Esophagus muscularis mucosa (tissue), 4 donors: ENCODE measurements around the gene DAB2IP.

Experiments used
- EP300 ChIP-seq: sonication (generic); formaldehyde crosslinking; IDR thresholded peaks from one replicate; pipeline ENCODE4 v1.6.1; 2017; ENCODE audit warnings: antibody characterized with exemption
- POLR2A ChIP-seq: fragments of 450-650 bp; IDR thresholded peaks from one replicate; pipeline ENCODE4 v1.6.1; 2017; ENCODE audit warnings: antibody characterized with exemption, moderate library complexity, mild to moderate bottlenecking, low read depth
- POLR2AphosphoS5 ChIP-seq, 2 donors: sonication (generic); formaldehyde crosslinking; IDR thresholded peaks; one replicate each; pipeline ENCODE4 v1.6.1; 2017; ENCODE audit warnings: antibody characterized with exemption in 2 of 2
- TF ChIP-seq, protein P1 (sequence below), 3 experiments: fragments of 200-600 bp in 2 of 3; fragments of 450-650 bp in 1 of 3; sonication (generic) in 2 of 3; IDR thresholded peaks; one replicate each; pipeline ENCODE4 v1.5.1; 2017 to 2019; ENCODE audit warnings: antibody characterized with exemption in 3 of 3, mild to moderate bottlenecking in 2 of 3, moderate library complexity in 1 of 3

DNA sequence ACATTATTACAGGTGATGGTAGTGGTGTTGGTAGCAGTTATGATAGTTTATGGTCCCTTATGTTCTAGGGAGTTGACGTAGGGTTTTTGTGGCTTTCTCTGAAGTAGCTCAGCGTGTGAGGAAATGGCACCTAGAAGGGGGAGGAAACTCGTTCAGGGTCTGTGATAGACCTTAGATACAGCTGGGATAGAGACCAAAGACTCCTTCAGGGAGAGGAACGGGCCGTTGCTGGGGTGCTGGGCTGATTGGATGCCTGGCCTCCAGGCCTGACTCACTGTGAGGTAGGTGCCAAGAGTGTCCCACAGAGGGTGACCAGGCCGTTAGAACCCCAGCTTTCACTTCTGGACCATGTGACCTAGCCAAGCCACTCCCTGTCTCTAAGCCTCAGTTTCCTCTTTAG is 96.6 kb downstream of the DAB2IP start:
- TF ChIP-seq, protein P1, sequence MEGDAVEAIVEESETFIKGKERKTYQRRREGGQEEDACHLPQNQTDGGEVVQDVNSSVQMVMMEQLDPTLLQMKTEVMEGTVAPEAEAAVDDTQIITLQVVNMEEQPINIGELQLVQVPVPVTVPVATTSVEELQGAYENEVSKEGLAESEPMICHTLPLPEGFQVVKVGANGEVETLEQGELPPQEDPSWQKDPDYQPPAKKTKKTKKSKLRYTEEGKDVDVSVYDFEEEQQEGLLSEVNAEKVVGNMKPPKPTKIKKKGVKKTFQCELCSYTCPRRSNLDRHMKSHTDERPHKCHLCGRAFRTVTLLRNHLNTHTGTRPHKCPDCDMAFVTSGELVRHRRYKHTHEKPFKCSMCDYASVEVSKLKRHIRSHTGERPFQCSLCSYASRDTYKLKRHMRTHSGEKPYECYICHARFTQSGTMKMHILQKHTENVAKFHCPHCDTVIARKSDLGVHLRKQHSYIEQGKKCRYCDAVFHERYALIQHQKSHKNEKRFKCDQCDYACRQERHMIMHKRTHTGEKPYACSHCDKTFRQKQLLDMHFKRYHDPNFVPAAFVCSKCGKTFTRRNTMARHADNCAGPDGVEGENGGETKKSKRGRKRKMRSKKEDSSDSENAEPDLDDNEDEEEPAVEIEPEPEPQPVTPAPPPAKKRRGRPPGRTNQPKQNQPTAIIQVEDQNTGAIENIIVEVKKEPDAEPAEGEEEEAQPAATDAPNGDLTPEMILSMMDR (IDR thresholded peaks at IDR 0.05), result no peak
- no peak for TF ChIP-seq POLR2AphosphoS5 (IDR thresholded peaks at IDR 0.05)
- TF ChIP-seq POLR2A, result no peak
- TF ChIP-seq EP300, result no peak
